DMS 273 (cell line): Measurements from ENCODE around the gene ENTPD7.

ENCODE experiments used
- DNase-seq: peaks from one replicate; lab custom pipeline; 2025; ENCODE audit not compliant: unreplicated experiment; lab: John Stamatoyannopoulos, UW

The ENTPD7 gene

DNA sequence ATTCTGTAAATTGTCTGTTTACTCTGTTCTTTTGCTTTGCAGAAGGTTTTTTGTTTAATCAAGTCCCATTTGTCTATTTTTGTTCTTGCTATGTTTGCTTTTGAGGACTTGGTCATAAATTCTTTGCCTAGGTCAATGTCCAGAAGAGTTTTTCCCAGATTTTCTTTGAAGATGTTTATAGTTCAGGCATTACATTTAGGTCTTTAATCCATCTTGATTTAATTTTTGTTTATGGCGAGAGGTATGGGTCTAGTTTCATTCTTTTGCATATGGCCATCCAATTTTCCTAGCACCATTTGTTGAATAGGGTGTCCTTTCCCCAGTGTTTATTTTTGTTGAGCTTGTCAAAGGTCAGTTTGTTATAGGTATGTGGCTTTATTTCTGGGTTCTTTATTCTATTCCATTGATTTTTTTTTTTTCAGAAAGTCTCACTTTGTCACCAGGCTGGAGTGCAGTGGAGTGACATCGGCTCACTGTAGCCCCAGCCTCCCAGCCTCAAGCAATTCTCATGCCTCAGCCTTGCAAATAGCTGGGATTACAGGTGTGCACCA, 11.6 kb upstream of the ENTPD7 start:
- DNase-seq: no peak

GRCh38 chr10:99648717-99649116, 10.6 kb upstream of the ENTPD7 start:
- no peak for DNase-seq

DNA sequence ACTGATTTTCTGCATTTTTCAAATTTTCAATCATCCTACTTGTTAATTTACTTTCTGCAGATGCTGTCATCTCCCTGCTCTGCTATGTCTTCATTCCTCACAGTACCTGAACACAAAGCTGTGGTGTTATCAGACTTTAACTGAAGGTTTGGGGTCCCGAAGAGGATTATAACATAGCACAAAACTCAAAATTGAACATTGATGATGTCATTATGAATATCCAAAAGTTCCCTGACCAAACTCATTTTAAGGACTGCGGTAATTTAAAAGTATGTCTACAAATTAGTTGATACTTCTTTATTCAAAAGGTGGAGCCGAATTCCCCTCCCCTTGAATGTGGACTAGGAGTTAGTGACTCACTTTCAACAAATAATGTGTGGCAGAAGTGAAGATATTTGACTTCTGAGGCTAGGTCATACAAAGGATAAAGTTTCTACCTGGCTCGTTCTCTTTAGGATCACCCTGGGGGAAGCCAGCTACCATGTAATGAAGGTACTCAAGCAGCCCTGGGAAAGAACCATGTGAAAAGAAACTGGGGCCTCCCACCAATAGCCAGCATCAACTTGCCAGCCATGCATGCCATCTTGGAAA, 6.4 kb upstream of the ENTPD7 start:
- DNase-seq: no peak

GRCh38 chr10:99654390-99655175, 4.7 kb upstream of the ENTPD7 start:
- no peak for DNase-seq

DNA sequence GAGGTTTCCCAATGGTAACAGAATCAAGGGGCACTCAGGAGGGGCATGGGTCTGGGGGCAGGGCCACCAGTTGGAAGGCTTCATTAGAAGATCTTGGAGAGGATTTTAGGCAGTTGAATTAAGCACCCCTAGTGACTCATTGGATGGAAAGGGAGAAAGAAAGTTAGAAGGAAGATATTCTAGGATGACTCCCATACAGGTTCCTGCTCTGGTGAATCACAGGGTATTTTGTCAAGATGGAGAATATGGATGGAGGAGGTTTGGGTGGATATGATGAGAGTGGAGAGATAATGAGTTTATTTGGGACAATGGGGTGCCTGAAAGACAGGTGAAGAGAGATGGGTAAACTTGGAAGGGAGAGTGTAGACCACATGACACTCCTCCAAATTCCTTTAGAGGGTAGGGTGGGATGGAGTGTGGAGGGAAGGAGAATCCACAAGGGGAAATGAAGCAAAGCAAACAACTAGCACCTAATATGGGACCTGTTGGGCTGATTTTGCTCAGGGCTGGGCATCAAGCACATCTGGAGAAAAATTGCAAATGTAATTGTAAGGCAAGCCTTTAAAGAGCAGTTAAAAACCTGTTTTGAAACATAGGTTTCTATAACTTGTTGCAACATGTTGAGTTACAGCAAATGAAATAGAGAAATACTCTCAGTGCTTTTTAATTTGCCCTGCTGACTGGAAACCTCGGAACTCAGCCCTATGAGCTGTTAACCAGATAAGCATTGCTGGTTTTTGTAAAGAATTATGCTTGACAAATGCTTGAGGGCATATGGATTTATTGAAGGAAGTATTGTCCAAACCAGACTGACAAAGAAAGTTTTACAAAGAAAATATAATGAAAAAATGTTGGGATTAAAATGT, 2.9 kb upstream of the ENTPD7 start:
- no peak for DNase-seq

- DNase-seq: peak; percentile 21
These were observed 683 bp upstream of the ENTPD7 start for GRCh38 chr10:99658622-99659030.

- peak; percentile 12 for DNase-seq
These were observed 608 bp downstream of the ENTPD7 start for GRCh38 chr10:99659868-99660366.

DNA sequence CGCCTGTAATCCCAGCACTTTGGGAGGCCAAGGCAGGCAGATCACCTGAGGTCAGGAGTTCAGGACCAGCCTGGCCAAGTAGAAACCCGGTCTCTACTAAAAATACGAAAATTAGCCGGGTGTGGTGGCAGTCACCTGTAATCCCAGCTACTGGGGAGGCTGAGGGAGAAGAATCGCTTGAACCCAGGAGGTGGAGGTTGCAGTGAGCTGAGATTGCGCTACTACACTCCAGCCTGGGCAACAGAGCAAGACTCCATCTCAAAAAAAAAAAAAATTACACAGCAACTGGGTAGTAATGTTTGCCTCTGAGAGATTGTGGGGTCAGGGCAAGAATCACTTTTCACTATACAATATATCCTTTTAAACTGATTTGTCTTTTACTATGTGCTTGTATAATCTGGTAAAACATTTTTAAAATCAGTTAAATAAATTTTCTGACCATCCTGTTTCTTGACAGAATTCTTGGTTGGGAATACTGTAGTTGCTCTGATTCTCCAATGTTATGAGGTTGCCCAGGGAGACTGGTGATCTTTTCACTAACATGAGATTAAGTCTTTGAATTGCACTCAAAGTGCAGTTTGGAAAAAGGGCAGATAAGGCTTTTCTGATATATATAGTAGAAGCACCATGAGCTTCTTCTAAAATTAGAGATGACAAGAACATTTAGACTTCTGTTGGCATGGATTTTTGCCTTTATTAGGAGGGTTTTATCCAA, 1.5 kb downstream of the ENTPD7 start:
- no peak for DNase-seq

- DNase-seq: no peak
These were observed 2.1 kb downstream of the ENTPD7 start for GRCh38 chr10:99661377-99661763.

- no peak for DNase-seq
These were observed 6.0 kb downstream of the ENTPD7 start for GRCh38 chr10:99665304-99665703.

GRCh38 chr10:99667108-99667751, 7.9 kb downstream of the ENTPD7 start:
- no peak for DNase-seq

GRCh38 chr10:99671386-99671785, 12.1 kb downstream of the ENTPD7 start:
- DNase-seq: no peak

DNA sequence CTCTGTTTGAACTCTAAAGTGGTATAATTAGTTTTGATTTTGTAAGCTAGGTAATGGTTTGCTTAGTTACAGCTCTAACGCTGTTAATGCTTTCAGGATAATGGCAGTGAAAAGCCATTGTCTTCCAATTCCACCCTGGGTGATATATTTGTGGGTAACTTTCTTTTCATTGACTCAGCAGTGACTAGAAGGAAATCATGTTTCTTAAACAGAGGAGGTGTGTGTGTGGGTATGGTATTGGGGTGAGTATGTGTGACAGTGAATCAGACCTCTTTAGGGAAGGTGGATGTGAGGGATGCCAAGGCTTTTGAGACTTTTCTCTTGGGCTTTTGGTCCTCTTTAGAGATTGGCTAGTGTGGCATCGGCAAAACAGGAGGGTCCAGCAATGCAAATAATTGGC, 13.6 kb downstream of the ENTPD7 start:
- DNase-seq: no peak

- DNase-seq: no peak
These were observed 14.2 kb downstream of the ENTPD7 start for GRCh38 chr10:99673492-99673891.

DNA sequence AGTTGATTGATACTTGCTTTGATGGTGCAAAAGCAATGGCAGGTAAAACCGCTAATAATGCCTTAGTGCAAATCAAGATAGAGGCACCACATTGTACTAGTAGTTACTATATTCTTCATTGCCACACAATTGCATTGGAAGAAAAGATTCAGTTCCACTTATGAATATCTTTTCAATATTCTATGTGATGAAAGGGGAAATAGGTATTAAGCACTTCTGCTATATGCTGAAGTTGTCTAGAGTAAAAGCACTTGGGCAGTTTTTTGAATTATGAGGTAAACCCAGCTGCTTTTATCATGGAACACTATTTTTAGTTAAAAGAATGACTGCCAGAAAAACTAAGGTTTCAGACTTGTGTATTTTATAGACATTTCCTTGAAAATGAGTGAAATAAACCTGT, 15.5 kb downstream of the ENTPD7 start:
- DNase-seq: no peak

- DNase-seq: peak; percentile 8
These were observed 17.1 kb downstream of the ENTPD7 start for GRCh38 chr10:99676426-99676825.

GRCh38 chr10:99676895-99677294, 17.6 kb downstream of the ENTPD7 start:
- no peak for DNase-seq

DNA sequence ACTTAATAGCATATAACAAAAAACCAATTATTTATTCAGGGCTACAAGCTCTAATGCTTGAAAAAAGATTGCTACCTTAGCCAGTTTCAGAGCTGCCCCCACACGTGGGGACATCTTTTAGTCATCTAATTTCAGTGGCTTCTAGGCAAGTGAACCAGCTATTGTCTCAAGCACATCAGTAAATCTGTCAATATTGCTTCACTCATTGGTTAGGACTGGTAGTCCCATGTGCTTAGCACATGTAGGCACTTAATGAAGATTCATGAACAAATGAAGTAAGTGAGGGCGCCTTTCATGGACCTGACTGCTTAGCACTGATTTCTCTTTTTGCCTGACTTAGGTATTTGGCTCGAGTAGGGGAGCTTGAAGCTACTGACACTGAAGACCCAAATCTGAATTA, 19.6 kb downstream of the ENTPD7 start:
- no peak for DNase-seq

- peak; percentile 78 for DNase-seq
These were observed 22.2 kb downstream of the ENTPD7 start for GRCh38 chr10:99681553-99681952.

- no peak for DNase-seq
These were observed 22.7 kb downstream of the ENTPD7 start for GRCh38 chr10:99682032-99682431.
